Prostate gland (tissue), 2 donors: Measurements from ENCODE around the gene DRICH1.

Experiments used
- CTCF ChIP-seq, 4 experiments: fragments of 200-600 bp in 2 of 4; fragments of 450-650 bp in 2 of 4; sonication (generic) in 2 of 4; IDR thresholded peaks; 1 replicate in 3 of 4; 2 replicates in 1 of 4; pipeline ENCODE4 v1.5.1; 2016 to 2019; ENCODE audit warnings: antibody characterized with exemption in 4 of 4, mild to moderate bottlenecking in 2 of 4, moderate library complexity in 2 of 4
- POLR2A ChIP-seq: fragments of 450-650 bp; IDR thresholded peaks from one replicate; pipeline ENCODE4 v1.6.1; 2016; ENCODE audit warnings: antibody characterized with exemption, mild to moderate bottlenecking
- POLR2AphosphoS5 ChIP-seq: sonication (generic); formaldehyde crosslinking; IDR thresholded peaks from one replicate; pipeline ENCODE4 v1.6.1; 2017; ENCODE audit warnings: antibody characterized with exemption

GRCh38 chr22:23677701-23677995, 45.5 kb upstream of the DRICH1 start:
- TF ChIP-seq POLR2A (no peak), CTCF (IDR thresholded peaks at IDR 0.05) (no peak), POLR2AphosphoS5 (no peak)
